Measurements from ENCODE around the gene IRAK1.

- TF ChIP-seq POLR2A (IDR thresholded peaks at IDR 0.05; ENCODE audit: low read depth, low read length): no peak
- TF ChIP-seq POLR2AphosphoS5 (IDR thresholded peaks at IDR 0.05; ENCODE audit: low read depth, low read length): no peak
These were observed 2.4 kb upstream of the IRAK1 start for GRCh38 chrX:154022108-154022507.
